HEK293 (cell line): Measurements from ENCODE around the gene LRRC2.

Experiments
- CTCF ChIA-PET: fragments of 350-600 bp; formaldehyde crosslinking; extraction: SDS; loops from one replicate; lab custom pipeline; 2021; ENCODE audit warnings: antibody characterized with exemption; lab: Yijun Ruan, JAX
- POLR2A ChIA-PET: fragments of 300-600 bp; formaldehyde crosslinking; extraction: SDS; loops from one replicate; lab custom pipeline; 2020; ENCODE audit warnings: antibody characterized with exemption, inconsistent platforms; lab: Yijun Ruan, JAX
- H3K27ac ChIP-seq: fragments of 200-500 bp; sonication (Bioruptor generic); 2 replicates; pipeline ENCODE4 v1.5.1; 2014; ENCODE audit warnings: low read depth, low read length, control low read depth, inconsistent platforms; ENCODE audit errors: extremely low read depth
- H3K36me3 ChIP-seq, 2 experiments: fragments of 200-500 bp in 1 of 2; sonication (Bioruptor generic) in 1 of 2; 1 replicate in 1 of 2; 2 replicates in 1 of 2; pipeline ENCODE4 v1.5.1; 2014 to 2017; ENCODE audit warnings: inconsistent platforms in 2 of 2, low read length in 2 of 2; ENCODE audit not compliant: control insufficient read depth in 2 of 2, insufficient read depth in 1 of 2
- H3K4me1 ChIP-seq: fragments of 200-500 bp; sonication (Bioruptor generic); 2 replicates; pipeline ENCODE4 v1.5.1; 2014; ENCODE audit warnings: mild to moderate bottlenecking, low read length, inconsistent platforms; ENCODE audit not compliant: control insufficient read depth, insufficient read depth
- H3K4me3 ChIP-seq: 2 replicates; pipeline ENCODE4 v1.5.1; 2011; ENCODE audit warnings: low read depth, mild to moderate bottlenecking, control low read depth, low read length, moderate library complexity
- H3K9me3 ChIP-seq: fragments of 200-500 bp; sonication (Bioruptor generic); 2 replicates; pipeline ENCODE4 v1.5.1; 2014; ENCODE audit warnings: low read depth, low read length, inconsistent platforms; ENCODE audit not compliant: control insufficient read depth, insufficient read depth
- GLIS2 ChIP-seq: fragments of 450-650 bp; formaldehyde crosslinking; IDR thresholded peaks from 2 replicates; pipeline ENCODE4 v1.5.1; 2016; ENCODE audit warnings: missing biosample characterization, missing genetic modification characterization
- IKZF3 ChIP-seq: fragments of 450-650 bp; IDR thresholded peaks from 2 replicates; pipeline ENCODE4 v1.5.0; 2018; ENCODE audit warnings: missing biosample characterization, mild to moderate bottlenecking, missing genetic modification characterization, moderate library complexity
- PRDM1 ChIP-seq: fragments of 450-650 bp; formaldehyde crosslinking; IDR thresholded peaks from 2 replicates; pipeline ENCODE4; 2016; ENCODE audit warnings: missing biosample characterization, missing genetic modification characterization
- SP2 ChIP-seq: fragments of 450-650 bp; formaldehyde crosslinking; IDR thresholded peaks from 2 replicates; pipeline ENCODE4 v1.5.1; 2016; ENCODE audit warnings: missing biosample characterization, missing genetic modification characterization
- WT1 ChIP-seq: fragments of 450-650 bp; formaldehyde crosslinking; IDR thresholded peaks from 2 replicates; pipeline ENCODE4 v1.5.1; 2016; ENCODE audit warnings: missing biosample characterization, missing genetic modification characterization
- ZBTB26 ChIP-seq: fragments of 450-650 bp; formaldehyde crosslinking; optimal IDR thresholded peaks from 2 replicates; pipeline ENCODE3; 2016; ENCODE audit warnings: missing biosample characterization, mild to moderate bottlenecking, missing genetic modification characterization
- ZBTB48 ChIP-seq: fragments of 450-650 bp; formaldehyde crosslinking; IDR thresholded peaks from 2 replicates; pipeline ENCODE4 v1.5.1; 2016; ENCODE audit warnings: missing biosample characterization, missing genetic modification characterization
- ZBTB7A ChIP-seq: fragments of 450-650 bp; formaldehyde crosslinking; IDR thresholded peaks from 2 replicates; pipeline ENCODE4 v1.5.1; 2016; ENCODE audit warnings: low read depth, missing biosample characterization, missing genetic modification characterization
- ZIC2 ChIP-seq: fragments of 450-650 bp; formaldehyde crosslinking; IDR thresholded peaks from 2 replicates; pipeline ENCODE4 v1.5.1; 2016; ENCODE audit warnings: missing biosample characterization, missing genetic modification characterization
- ZNF155 ChIP-seq: fragments of 450-650 bp; formaldehyde crosslinking; IDR thresholded peaks from 2 replicates; pipeline ENCODE4 v1.5.1; 2016; ENCODE audit warnings: missing biosample characterization, missing genetic modification characterization
- ZNF157 ChIP-seq: fragments of 450-650 bp; formaldehyde crosslinking; IDR thresholded peaks from 2 replicates; pipeline ENCODE4 v1.5.1; 2016; ENCODE audit warnings: missing biosample characterization, missing genetic modification characterization
- ZNF274 ChIP-seq, 2 experiments: fragments of 200-500 bp in 1 of 2; fragments of 450-650 bp in 1 of 2; sonication (Bioruptor generic) in 1 of 2; formaldehyde crosslinking in 1 of 2; IDR thresholded peaks; 2 replicates each; pipeline versions ENCODE4 v1.5.1 to v1.6.1; 2014 to 2016; ENCODE audit warnings: borderline replicate concordance in 1 of 2, inconsistent platforms in 1 of 2, low read length in 1 of 2, missing biosample characterization in 1 of 2, missing genetic modification characterization in 1 of 2
- ZNF433 ChIP-seq: fragments of 450-650 bp; formaldehyde crosslinking; IDR thresholded peaks from 2 replicates; pipeline ENCODE4 v1.5.1; 2016; ENCODE audit warnings: missing biosample characterization, missing genetic modification characterization, low read depth
- ZNF449 ChIP-seq: fragments of 450-650 bp; formaldehyde crosslinking; IDR thresholded peaks from 2 replicates; pipeline ENCODE4 v1.5.1; 2017; ENCODE audit warnings: missing biosample characterization, mild to moderate bottlenecking, missing genetic modification characterization, moderate library complexity
- ZNF521 ChIP-seq: fragments of 450-650 bp; formaldehyde crosslinking; IDR thresholded peaks from 2 replicates; pipeline ENCODE4 v1.5.1; 2017; ENCODE audit warnings: missing biosample characterization, mild to moderate bottlenecking, missing genetic modification characterization
- ZNF776 ChIP-seq: fragments of 450-650 bp; formaldehyde crosslinking; IDR thresholded peaks from 2 replicates; pipeline ENCODE4 v1.5.0; 2017; ENCODE audit warnings: missing biosample characterization, missing genetic modification characterization, borderline replicate concordance
- ZSCAN23 ChIP-seq: fragments of 450-650 bp; formaldehyde crosslinking; IDR thresholded peaks from 2 replicates; pipeline ENCODE4 v1.5.1; 2016; ENCODE audit warnings: missing biosample characterization, missing genetic modification characterization
- ZXDB ChIP-seq: fragments of 450-650 bp; formaldehyde crosslinking; IDR thresholded peaks from 2 replicates; pipeline ENCODE4 v1.5.1; 2016; ENCODE audit warnings: missing biosample characterization, missing genetic modification characterization
- TF ChIP-seq, protein P1 (sequence below): fragments of 450-650 bp; formaldehyde crosslinking; IDR thresholded peaks from 2 replicates; pipeline ENCODE4 v1.5.1; 2017; ENCODE audit warnings: missing biosample characterization, missing genetic modification characterization
- TF ChIP-seq, protein P2 (sequence below): fragments of 450-650 bp; formaldehyde crosslinking; IDR thresholded peaks from 2 replicates; pipeline ENCODE4 v1.5.1; 2017; ENCODE audit warnings: missing biosample characterization, missing genetic modification characterization

Gene LRRC2

GRCh38 chr3:46480491-46481195 lies 85.5 kb downstream of the LRRC2 start:
- CTCF ChIA-PET = interaction anchor here (0.6 to 1.1 kb wide), 2 partner anchors 8 to 78 kb away, joined by 3 to 4 read pairs; no protein-coding TSS in a partner anchor
- Histone ChIP-seq H3K27ac (no peak overlapping the region), H3K4me3 (no peak overlapping the region), H3K4me1 (no peaks in the 10 kb centered on the region), H3K36me3 (no peaks in the 10 kb centered on the region), H3K9me3 (no peaks in the 10 kb centered on the region)
- POLR2A ChIA-PET = no interaction called here
- TF ChIP-seq, protein P1, sequence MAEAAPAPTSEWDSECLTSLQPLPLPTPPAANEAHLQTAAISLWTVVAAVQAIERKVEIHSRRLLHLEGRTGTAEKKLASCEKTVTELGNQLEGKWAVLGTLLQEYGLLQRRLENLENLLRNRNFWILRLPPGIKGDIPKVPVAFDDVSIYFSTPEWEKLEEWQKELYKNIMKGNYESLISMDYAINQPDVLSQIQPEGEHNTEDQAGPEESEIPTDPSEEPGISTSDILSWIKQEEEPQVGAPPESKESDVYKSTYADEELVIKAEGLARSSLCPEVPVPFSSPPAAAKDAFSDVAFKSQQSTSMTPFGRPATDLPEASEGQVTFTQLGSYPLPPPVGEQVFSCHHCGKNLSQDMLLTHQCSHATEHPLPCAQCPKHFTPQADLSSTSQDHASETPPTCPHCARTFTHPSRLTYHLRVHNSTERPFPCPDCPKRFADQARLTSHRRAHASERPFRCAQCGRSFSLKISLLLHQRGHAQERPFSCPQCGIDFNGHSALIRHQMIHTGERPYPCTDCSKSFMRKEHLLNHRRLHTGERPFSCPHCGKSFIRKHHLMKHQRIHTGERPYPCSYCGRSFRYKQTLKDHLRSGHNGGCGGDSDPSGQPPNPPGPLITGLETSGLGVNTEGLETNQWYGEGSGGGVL (tag by site-specific recombination) = no peak
- no peak for TF ChIP-seq ZBTB26 (tag by site-specific recombination)
- TF ChIP-seq ZNF776 (tag by site-specific recombination) = no peak

- no peak overlapping the region for H3K4me3 ChIP-seq
- H3K27ac ChIP-seq = no peak overlapping the region
- TF ChIP-seq ZBTB7A = no peak
- H3K9me3 ChIP-seq = no peaks in the 10 kb centered on the region
- CTCF ChIA-PET = interaction anchor here (0.6 to 1.1 kb wide), 2 partner anchors 9 to 79 kb away, joined by 3 to 4 read pairs; no protein-coding TSS in a partner anchor
- no peaks in the 10 kb centered on the region for H3K4me1 ChIP-seq
- POLR2A ChIA-PET = no interaction called here
- H3K36me3 ChIP-seq = no peaks in the 10 kb centered on the region
These were observed 86.4 kb downstream of the LRRC2 start for GRCh38 chr3:46479696-46480095.

GRCh38 chr3:46479021-46479420 lies 87.1 kb downstream of the LRRC2 start:
- CTCF ChIA-PET = interaction anchor here (0.7 kb wide), 1 partner anchor 9 kb away, joined by 4 read pairs; no protein-coding TSS in a partner anchor
- no peaks in the 10 kb centered on the region for H3K4me1 ChIP-seq
- POLR2A ChIA-PET = no interaction called here
- no peaks in the 10 kb centered on the region for H3K9me3 ChIP-seq
- no peaks in the 10 kb centered on the region for H3K36me3 ChIP-seq
- no peak overlapping the region for H3K27ac ChIP-seq
- H3K4me3 ChIP-seq = no peak overlapping the region
- no peak for TF ChIP-seq ZNF449 (tag by site-specific recombination)
- TF ChIP-seq ZBTB48 = no peak
- TF ChIP-seq IKZF3 (tag by site-specific recombination) = no peak
- no peak for TF ChIP-seq ZBTB26 (tag by site-specific recombination)
- no peak for TF ChIP-seq ZIC2
- TF ChIP-seq ZNF157 = no peak
- TF ChIP-seq ZSCAN23 (tag by site-specific recombination) = no peak
- TF ChIP-seq GLIS2 (tag by site-specific recombination) = no peak
- no peak for TF ChIP-seq ZNF274 (IDR thresholded peaks at IDR 0.05; ENCODE audit: low read length)
- TF ChIP-seq ZNF274 (tag by site-specific recombination; IDR thresholded peaks at IDR 0.05; ENCODE audit: borderline replicate concordance) = no peak
- no peak for TF ChIP-seq ZNF155 (tag by site-specific recombination)
- TF ChIP-seq PRDM1 (tag by site-specific recombination) = no peak
- TF ChIP-seq ZNF433 (tag by site-specific recombination) = no peak
- no peak for TF ChIP-seq WT1 (tag by site-specific recombination)
- TF ChIP-seq, protein P2, sequence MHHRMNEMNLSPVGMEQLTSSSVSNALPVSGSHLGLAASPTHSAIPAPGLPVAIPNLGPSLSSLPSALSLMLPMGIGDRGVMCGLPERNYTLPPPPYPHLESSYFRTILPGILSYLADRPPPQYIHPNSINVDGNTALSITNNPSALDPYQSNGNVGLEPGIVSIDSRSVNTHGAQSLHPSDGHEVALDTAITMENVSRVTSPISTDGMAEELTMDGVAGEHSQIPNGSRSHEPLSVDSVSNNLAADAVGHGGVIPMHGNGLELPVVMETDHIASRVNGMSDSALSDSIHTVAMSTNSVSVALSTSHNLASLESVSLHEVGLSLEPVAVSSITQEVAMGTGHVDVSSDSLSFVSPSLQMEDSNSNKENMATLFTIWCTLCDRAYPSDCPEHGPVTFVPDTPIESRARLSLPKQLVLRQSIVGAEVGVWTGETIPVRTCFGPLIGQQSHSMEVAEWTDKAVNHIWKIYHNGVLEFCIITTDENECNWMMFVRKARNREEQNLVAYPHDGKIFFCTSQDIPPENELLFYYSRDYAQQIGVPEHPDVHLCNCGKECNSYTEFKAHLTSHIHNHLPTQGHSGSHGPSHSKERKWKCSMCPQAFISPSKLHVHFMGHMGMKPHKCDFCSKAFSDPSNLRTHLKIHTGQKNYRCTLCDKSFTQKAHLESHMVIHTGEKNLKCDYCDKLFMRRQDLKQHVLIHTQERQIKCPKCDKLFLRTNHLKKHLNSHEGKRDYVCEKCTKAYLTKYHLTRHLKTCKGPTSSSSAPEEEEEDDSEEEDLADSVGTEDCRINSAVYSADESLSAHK = no peak
- no peak for TF ChIP-seq SP2 (tag by site-specific recombination)
- TF ChIP-seq ZNF521 (tag by site-specific recombination) = no peak
- no peak for TF ChIP-seq ZXDB
